PFSK-1 (cell line): ENCODE data around the gene TPRX2.

ENCODE experiments used
- FOXP2 ChIP-seq: optimal IDR thresholded peaks from 2 replicates; pipeline ENCODE3; 2011; ENCODE audit warnings: borderline replicate concordance, control low read depth, inconsistent platforms; ENCODE audit not compliant: insufficient read depth; ENCODE audit errors: extremely low read length, extremely low read depth
- POLR2AphosphoS5 ChIP-seq: IDR thresholded peaks from 2 replicates; pipeline ENCODE4 v1.6.1; 2012; ENCODE audit warnings: low read depth, mild to moderate bottlenecking, control low read depth, low read length, moderate library complexity
- SIN3A ChIP-seq: IDR thresholded peaks from 2 replicates; pipeline ENCODE4 v1.6.1; 2012; ENCODE audit warnings: mild to moderate bottlenecking, low read length, moderate library complexity, borderline replicate concordance; ENCODE audit not compliant: insufficient read depth
- TAF1 ChIP-seq: IDR thresholded peaks from 2 replicates; pipeline ENCODE4 v1.6.1; 2012; ENCODE audit warnings: low read length, control low read depth, borderline replicate concordance; ENCODE audit not compliant: insufficient read depth
- TF ChIP-seq, protein P1 (sequence below), 2 experiments: IDR thresholded peaks; 2 replicates each; pipeline versions ENCODE4 v1.6.1 to v1.8.0; 2011 to 2012; ENCODE audit warnings: low read depth in 2 of 2, low read length in 2 of 2, control low read depth in 1 of 2, inconsistent platforms in 1 of 2, mild to moderate bottlenecking in 1 of 2, moderate library complexity in 1 of 2; ENCODE audit not compliant: insufficient read depth in 1 of 2

TPRX2 gene

DNA sequence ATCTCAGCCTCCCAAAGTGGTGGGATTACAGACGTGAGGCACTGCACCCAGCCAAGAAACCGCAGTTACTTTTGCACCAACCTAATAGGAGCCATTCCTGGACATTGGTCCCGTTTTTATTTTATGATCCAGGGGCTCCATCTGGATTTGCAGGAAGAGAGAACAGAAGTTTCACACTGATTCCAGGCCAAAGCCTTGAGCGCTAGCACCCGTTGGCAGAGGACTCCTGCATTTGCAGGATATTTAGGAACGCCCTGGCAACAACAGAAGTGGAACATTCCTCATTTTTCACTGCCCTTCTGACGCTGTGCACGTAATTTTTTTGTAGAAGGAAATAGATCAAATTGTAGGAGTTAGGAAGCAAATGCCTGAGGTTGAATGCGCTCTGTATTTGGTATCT lies 38.8 kb downstream of the TPRX2 start:
- TF ChIP-seq POLR2AphosphoS5 (no peak), TAF1 (no peak), SIN3A (no peak), FOXP2 (no peak)
- TF ChIP-seq, protein P1, sequence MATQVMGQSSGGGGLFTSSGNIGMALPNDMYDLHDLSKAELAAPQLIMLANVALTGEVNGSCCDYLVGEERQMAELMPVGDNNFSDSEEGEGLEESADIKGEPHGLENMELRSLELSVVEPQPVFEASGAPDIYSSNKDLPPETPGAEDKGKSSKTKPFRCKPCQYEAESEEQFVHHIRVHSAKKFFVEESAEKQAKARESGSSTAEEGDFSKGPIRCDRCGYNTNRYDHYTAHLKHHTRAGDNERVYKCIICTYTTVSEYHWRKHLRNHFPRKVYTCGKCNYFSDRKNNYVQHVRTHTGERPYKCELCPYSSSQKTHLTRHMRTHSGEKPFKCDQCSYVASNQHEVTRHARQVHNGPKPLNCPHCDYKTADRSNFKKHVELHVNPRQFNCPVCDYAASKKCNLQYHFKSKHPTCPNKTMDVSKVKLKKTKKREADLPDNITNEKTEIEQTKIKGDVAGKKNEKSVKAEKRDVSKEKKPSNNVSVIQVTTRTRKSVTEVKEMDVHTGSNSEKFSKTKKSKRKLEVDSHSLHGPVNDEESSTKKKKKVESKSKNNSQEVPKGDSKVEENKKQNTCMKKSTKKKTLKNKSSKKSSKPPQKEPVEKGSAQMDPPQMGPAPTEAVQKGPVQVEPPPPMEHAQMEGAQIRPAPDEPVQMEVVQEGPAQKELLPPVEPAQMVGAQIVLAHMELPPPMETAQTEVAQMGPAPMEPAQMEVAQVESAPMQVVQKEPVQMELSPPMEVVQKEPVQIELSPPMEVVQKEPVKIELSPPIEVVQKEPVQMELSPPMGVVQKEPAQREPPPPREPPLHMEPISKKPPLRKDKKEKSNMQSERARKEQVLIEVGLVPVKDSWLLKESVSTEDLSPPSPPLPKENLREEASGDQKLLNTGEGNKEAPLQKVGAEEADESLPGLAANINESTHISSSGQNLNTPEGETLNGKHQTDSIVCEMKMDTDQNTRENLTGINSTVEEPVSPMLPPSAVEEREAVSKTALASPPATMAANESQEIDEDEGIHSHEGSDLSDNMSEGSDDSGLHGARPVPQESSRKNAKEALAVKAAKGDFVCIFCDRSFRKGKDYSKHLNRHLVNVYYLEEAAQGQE (IDR thresholded peaks at IDR 0.05; ENCODE audit: insufficient read depth in 1 of 2, low read depth in 2 of 2, low read length in 2 of 2), result no peak

GRCh38 chr19:47899335-47899734 lies 40.3 kb downstream of the TPRX2 start:
- TF ChIP-seq, protein P1 (IDR thresholded peaks at IDR 0.05; ENCODE audit: insufficient read depth in 1 of 2, low read depth in 2 of 2, low read length in 2 of 2), result no peak
- no peak for TF ChIP-seq POLR2AphosphoS5
- TF ChIP-seq SIN3A, result no peak
- TF ChIP-seq TAF1, result no peak
- no peak for TF ChIP-seq FOXP2

DNA sequence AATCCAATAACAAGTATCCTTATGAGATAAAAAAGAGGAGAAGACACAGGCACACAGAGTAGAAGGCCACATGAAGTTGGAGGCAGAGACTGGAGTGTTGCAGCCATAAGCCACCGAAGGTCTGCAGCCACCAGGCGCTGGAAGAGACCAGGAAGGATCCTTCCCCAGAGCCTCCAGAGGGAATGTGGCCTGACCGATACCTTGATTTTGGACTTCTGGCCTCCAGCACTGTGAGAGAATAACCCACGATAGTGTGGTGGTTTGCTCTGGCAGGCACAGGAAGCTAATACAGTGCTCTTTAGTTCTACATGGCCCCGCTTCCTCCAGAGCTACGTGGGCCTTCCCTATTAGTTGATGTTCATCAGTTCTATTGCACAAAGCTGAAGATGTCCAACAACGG lies 42.3 kb downstream of the TPRX2 start:
- no peak for TF ChIP-seq POLR2AphosphoS5
- no peak for TF ChIP-seq FOXP2
- TF ChIP-seq, protein P1 (IDR thresholded peaks at IDR 0.05; ENCODE audit: insufficient read depth in 1 of 2, low read depth in 2 of 2, low read length in 2 of 2), result no peak
- TF ChIP-seq TAF1, result no peak
- no peak for TF ChIP-seq SIN3A
